ENCODE data around the gene SPINK6. TPM values are rescaled to one million over a fixed set of nuclear protein-coding genes. Genes with fewer than 3 reads are reported as not detected.

SPINK6 gene
- total RNA-seq: not detected

GRCh38 chr5:148202531-148203203, at the start of gene SPINK6:
SPINK6 (plus strand) TSS chr5:148203042; CDS start chr5:148203097, 55 bp downstream.
- DNase-seq: no peak

GRCh38 chr5:148156609-148157008, 46.2 kb upstream of the SPINK6 start:
- DNase-seq: no peak

- DNase-seq: no peak
These were observed 40.8 kb upstream of the SPINK6 start for GRCh38 chr5:148162038-148162437.

GRCh38 chr5:148163345-148163744, 39.5 kb upstream of the SPINK6 start:
- DNase-seq: no peak

- no peak for DNase-seq
These were observed 36.1 kb upstream of the SPINK6 start for GRCh38 chr5:148166550-148167283.

- DNase-seq: no peak
These were observed 34.6 kb upstream of the SPINK6 start, which contains the start of gene SPINK14 for GRCh38 chr5:148168246-148168645. SPINK14 (plus strand) TSS chr5:148168546; CDS start chr5:148169733, 1,187 bp downstream.

GRCh38 chr5:148172377-148172776, 30.5 kb upstream of the SPINK6 start:
- no peak for DNase-seq

- DNase-seq: no peak
These were observed 26.4 kb upstream of the SPINK6 start for GRCh38 chr5:148176480-148176879.

- no peak for DNase-seq
These were observed 25.6 kb upstream of the SPINK6 start for GRCh38 chr5:148177207-148177606.

- peak; percentile 36 for DNase-seq
These were observed 23.5 kb upstream of the SPINK6 start for GRCh38 chr5:148179234-148179824.

GRCh38 chr5:148186248-148187003, 16.4 kb upstream of the SPINK6 start:
- DNase-seq: no peak

- no peak for DNase-seq
These were observed 11.8 kb upstream of the SPINK6 start for GRCh38 chr5:148191010-148191409.

- DNase-seq: no peak
These were observed 9.6 kb upstream of the SPINK6 start for GRCh38 chr5:148193202-148193601.

- no peak for DNase-seq
These were observed 1.7 kb upstream of the SPINK6 start for GRCh38 chr5:148201151-148201550.

- DNase-seq: no peak
These were observed 2.4 kb downstream of the SPINK6 start for GRCh38 chr5:148205044-148205806.

- no peak for DNase-seq
These were observed 3.0 kb downstream of the SPINK6 start for GRCh38 chr5:148205865-148206264.

- no peak for DNase-seq
These were observed 3.8 kb downstream of the SPINK6 start for GRCh38 chr5:148206620-148207019.

GRCh38 chr5:148208226-148208625, 5.4 kb downstream of the SPINK6 start:
- no peak for DNase-seq

- DNase-seq: no peak
These were observed 6.4 kb downstream of the SPINK6 start for GRCh38 chr5:148209151-148209770.

- no peak for DNase-seq
These were observed 11.9 kb downstream of the SPINK6 start for GRCh38 chr5:148214665-148215185.

- DNase-seq: no peak
These were observed 18.7 kb downstream of the SPINK6 start for GRCh38 chr5:148221508-148221907.
